HEK293 (cell line): ENCODE measurements around the gene UPK1A.
A peak's percentile ranks its signal among the peaks of the same experiment; 100 is the strongest.

Experiments
- CTCF ChIP-seq: fragments of 450-650 bp; formaldehyde crosslinking; IDR thresholded peaks from 2 replicates; pipeline ENCODE4 v1.5.1; 2016; ENCODE audit warnings: missing biosample characterization, missing genetic modification characterization
- KLF8 ChIP-seq: fragments of 450-650 bp; formaldehyde crosslinking; IDR thresholded peaks from 2 replicates; pipeline ENCODE4 v1.5.1; 2016; ENCODE audit warnings: missing biosample characterization, missing genetic modification characterization
- ZNF148 ChIP-seq: fragments of 450-650 bp; formaldehyde crosslinking; IDR thresholded peaks from 2 replicates; pipeline ENCODE4 v1.5.0; 2017; ENCODE audit warnings: missing biosample characterization, missing genetic modification characterization, borderline replicate concordance
- ZNF549 ChIP-seq: fragments of 450-650 bp; IDR thresholded peaks from 2 replicates; pipeline ENCODE4 v1.5.1; 2018; ENCODE audit warnings: missing biosample characterization, missing genetic modification characterization, mild to moderate bottlenecking, inconsistent platforms, moderate library complexity
- TF ChIP-seq, protein P1 (sequence below): fragments of 450-650 bp; formaldehyde crosslinking; IDR thresholded peaks from 2 replicates; pipeline ENCODE4 v1.5.1; 2016; ENCODE audit warnings: missing biosample characterization, missing genetic modification characterization

- TF ChIP-seq KLF8 (peak; percentile 96), CTCF (tag by site-specific recombination) (peak; percentile 100), ZNF148 (tag by site-specific recombination) (peak; percentile 40; the same call in 1 of the 2 replicates), ZNF549 (tag by site-specific recombination) (no peak)
- TF ChIP-seq, protein P1, sequence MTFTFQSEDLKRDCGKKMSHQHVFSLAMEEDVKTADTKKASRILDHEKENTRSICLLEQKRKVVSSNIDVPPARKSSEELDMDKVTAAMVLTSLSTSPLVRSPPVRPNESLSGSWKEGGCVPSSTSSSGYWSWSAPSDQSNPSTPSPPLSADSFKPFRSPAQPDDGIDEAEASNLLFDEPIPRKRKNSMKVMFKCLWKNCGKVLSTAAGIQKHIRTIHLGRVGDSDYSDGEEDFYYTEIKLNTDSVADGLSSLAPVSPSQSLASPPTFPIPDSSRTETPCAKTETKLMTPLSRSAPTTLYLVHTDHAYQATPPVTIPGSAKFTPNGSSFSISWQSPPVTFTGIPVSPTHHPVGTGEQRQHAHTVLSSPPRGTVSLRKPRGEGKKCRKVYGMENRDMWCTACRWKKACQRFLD (tag by site-specific recombination) = no peak
Observed at GRCh38 chr19:35716801-35717664, 50.7 kb downstream of the UPK1A start.
